GM23248 (cell line): ENCODE measurements around the gene LDLRAD2. TPM values are rescaled to one million over a fixed set of nuclear protein-coding genes. Genes with fewer than 3 reads are reported as not detected.
A peak's percentile ranks its signal among the peaks of the same experiment; 100 is the strongest.

Source experiments
- DNase-seq: peaks from one replicate; pipeline ENCODE4 v3.0.0-alpha.2; 2015
- H2AFZ ChIP-seq: fragments of 200-600 bp; sonication (generic); 2 replicates; pipeline ENCODE4 v1.6.1; 2016; ENCODE audit warnings: antibody characterized with exemption
- H3F3A ChIP-seq: fragments of 200-600 bp; sonication (generic); 2 replicates; pipeline ENCODE4 v1.6.1; 2016; ENCODE audit warnings: mild to moderate bottlenecking, antibody characterized with exemption, mixed run types; ENCODE audit not compliant: insufficient read depth
- H3K27ac ChIP-seq: fragments of 200-600 bp; sonication (generic); 2 replicates; pipeline ENCODE4 v1.5.1; 2016; ENCODE audit warnings: mild to moderate bottlenecking
- H3K27me3 ChIP-seq: fragments of 200-600 bp; sonication (generic); replicated peaks from 2 replicates; pipeline ENCODE4 v1.6.1; 2016; ENCODE audit warnings: mild to moderate bottlenecking; ENCODE audit not compliant: insufficient read depth
- H3K36me3 ChIP-seq: fragments of 200-600 bp; sonication (generic); 2 replicates; pipeline ENCODE4 v1.6.1; 2016; ENCODE audit warnings: low read depth, mild to moderate bottlenecking
- H3K4me1 ChIP-seq: fragments of 200-600 bp; sonication (generic); 2 replicates; pipeline ENCODE4 v1.6.1; 2016; ENCODE audit warnings: mild to moderate bottlenecking; ENCODE audit not compliant: insufficient read depth
- H3K4me2 ChIP-seq: fragments of 200-600 bp; sonication (generic); one replicate; pipeline ENCODE4 v1.6.1; 2016; ENCODE audit warnings: mild to moderate bottlenecking; ENCODE audit not compliant: unreplicated experiment
- H3K4me3 ChIP-seq: fragments of 200-600 bp; sonication (generic); 2 replicates; pipeline ENCODE4 v1.5.1; 2016; ENCODE audit warnings: mild to moderate bottlenecking
- H3K79me2 ChIP-seq: fragments of 200-600 bp; sonication (generic); 2 replicates; pipeline ENCODE4 v1.6.1; 2016; ENCODE audit warnings: mild to moderate bottlenecking; ENCODE audit not compliant: insufficient read depth
- H3K9ac ChIP-seq: fragments of 200-600 bp; sonication (generic); 2 replicates; pipeline ENCODE4 v1.6.1; 2016; ENCODE audit warnings: mild to moderate bottlenecking
- H3K9me2 ChIP-seq: fragments of 200-600 bp; sonication (generic); 2 replicates; pipeline ENCODE4 v1.6.1; 2016; ENCODE audit warnings: mixed run types, mild to moderate bottlenecking, moderate library complexity; ENCODE audit not compliant: insufficient read depth
- H3K9me3 ChIP-seq: fragments of 200-600 bp; sonication (generic); one replicate; pipeline ENCODE4 v1.6.1; 2017; ENCODE audit warnings: low read depth
- H4K20me1 ChIP-seq: fragments of 200-600 bp; sonication (generic); 2 replicates; pipeline ENCODE4 v1.6.0; 2016; ENCODE audit not compliant: insufficient read depth
- EZH2 ChIP-seq: fragments of 200-600 bp; sonication (generic); IDR thresholded peaks from 2 replicates; pipeline ENCODE4 v1.6.1; 2018; ENCODE audit warnings: antibody characterized with exemption, mild to moderate bottlenecking; ENCODE audit not compliant: insufficient read depth, poor library complexity, severe bottlenecking
- EZH2phosphoT487 ChIP-seq: fragments of 200-600 bp; sonication (generic); IDR thresholded peaks from 2 replicates; pipeline ENCODE4 v1.6.1; 2018; ENCODE audit warnings: antibody characterized with exemption, moderate library complexity, mild to moderate bottlenecking, low read depth; ENCODE audit not compliant: insufficient read depth
- WGBS, 2 experiments: methylation state at CpG; one replicate each; pipeline ENCODE4 v1.1.6; 2015 to 2017; ENCODE audit warnings: low lambda C conversion rate in 2 of 2, low coverage in 1 of 2; ENCODE audit errors: missing lambda C conversion rate in 2 of 2; 5-methylcytosine and 5-hydroxymethylcytosine counted together
- in situ Hi-C: fragments of 300-500 bp; cut with MboI; formaldehyde crosslinking; loops from 2 replicates; pipeline ENCODE4 v1.15.0; 2020
- polyA plus RNA-seq: library from polyadenylated mRNA; unstranded; fragments of >200 nt; fragmentation: Nextera tagmentation; extraction: Ambion mirVana; gene quantifications from 2 replicates; pipeline ENCODE4 v1.2.1, GENCODE V29; 2016
- total RNA-seq: library from RNA; depleted of rRNA; stranded (reverse); fragments of >200 nt; shearing (Covaris generic); gene quantifications from 2 replicates; pipeline ENCODE4 v1.2.3, GENCODE V29; 2014

The LDLRAD2 gene
- total and polyA plus RNA-seq, 2 experiments from 2014 or later = 8.5 TPM; not detected in 1

- H3K36me3 ChIP-seq = peaks cover 52% of the 10 kb centered on the region
- no peak overlapping the region for H2AFZ ChIP-seq
- DNase-seq = no peak
- H3K79me2 ChIP-seq = peaks cover 5% of the 10 kb centered on the region; the same call in 1 of the 2 replicates
- no peak for TF ChIP-seq EZH2
- no peak for TF ChIP-seq EZH2phosphoT487
- H3K4me3 ChIP-seq = no peak overlapping the region
- H3K9me2 ChIP-seq = no peaks in the 10 kb centered on the region
- H3F3A ChIP-seq = peaks cover 56% of the 10 kb centered on the region
- H4K20me1 ChIP-seq = peaks cover 3% of the 10 kb centered on the region; the same call in 1 of the 2 replicates
- H3K9me3 ChIP-seq = no peaks in the 10 kb centered on the region
- 98 to 99% methylated on average over 11 of the region's 11 CpGs for WGBS, 2 experiments
- in situ Hi-C loops = no loop called here
- H3K27me3 ChIP-seq = no peaks in the 10 kb centered on the region
- H3K4me2 ChIP-seq = no peak overlapping the region
- no peak overlapping the region for H3K27ac ChIP-seq
- no peaks in the 10 kb centered on the region for H3K4me1 ChIP-seq
- H3K9ac ChIP-seq = no peak overlapping the region
These were observed 9.4 kb downstream of the LDLRAD2 start for GRCh38 chr1:21821385-21822019.

GRCh38 chr1:21822349-21822748, 10.3 kb downstream of the LDLRAD2 start:
- DNase-seq = peak; percentile 33
- H3K4me1 ChIP-seq = no peaks in the 10 kb centered on the region
- TF ChIP-seq EZH2 (no peak), EZH2phosphoT487 (no peak)
- in situ Hi-C loops = no loop called here
- 20 to 48% methylated on average over 1 to 9 of the region's 9 CpGs for WGBS, 2 experiments
- peaks cover 5% of the 10 kb centered on the region; the same call in 1 of the 2 replicates for H3K79me2 ChIP-seq
- H3K4me2 ChIP-seq = no peak overlapping the region
- peaks cover 60% of the 10 kb centered on the region for H3K36me3 ChIP-seq
- peaks cover 2% of the 10 kb centered on the region; the same call in 1 of the 2 replicates for H4K20me1 ChIP-seq
- no peaks in the 10 kb centered on the region for H3K9me3 ChIP-seq
- H3F3A ChIP-seq = peaks cover 49% of the 10 kb centered on the region
- no peak overlapping the region for H3K9ac ChIP-seq
- H3K27ac ChIP-seq = no peak overlapping the region
- no peak overlapping the region for H3K4me3 ChIP-seq
- H3K9me2 ChIP-seq = no peaks in the 10 kb centered on the region
- no peak overlapping the region for H2AFZ ChIP-seq
- no peaks in the 10 kb centered on the region for H3K27me3 ChIP-seq

- H3K36me3 ChIP-seq = peaks cover 63% of the 10 kb centered on the region
- peaks cover 39% of the 10 kb centered on the region for H3F3A ChIP-seq
- H3K27ac ChIP-seq = no peak overlapping the region
- WGBS, 2 experiments = 91 to 93% methylated on average over 30 to 44 of the region's 44 CpGs
- no peak overlapping the region for H3K4me2 ChIP-seq
- peaks cover 5% of the 10 kb centered on the region; the same call in 1 of the 2 replicates for H3K79me2 ChIP-seq
- H3K9me3 ChIP-seq = no peaks in the 10 kb centered on the region
- in situ Hi-C loops = no loop called here
- H3K9me2 ChIP-seq = no peaks in the 10 kb centered on the region
- H2AFZ ChIP-seq = no peak overlapping the region
- no peaks in the 10 kb centered on the region for H3K4me1 ChIP-seq
- no peaks in the 10 kb centered on the region for H3K27me3 ChIP-seq
- H4K20me1 ChIP-seq = no peaks in the 10 kb centered on the region
- TF ChIP-seq EZH2phosphoT487 = no peak
- no peak for TF ChIP-seq EZH2
- no peak overlapping the region for H3K4me3 ChIP-seq
- no peak for DNase-seq
- no peak overlapping the region for H3K9ac ChIP-seq
These were observed 11.3 kb downstream of the LDLRAD2 start for GRCh38 chr1:21823206-21823979.

- H3K4me1 ChIP-seq = no peaks in the 10 kb centered on the region
- H3K4me2 ChIP-seq = no peak overlapping the region
- H3K27ac ChIP-seq = no peak overlapping the region
- in situ Hi-C loops = no loop called here
- no peaks in the 10 kb centered on the region for H3K27me3 ChIP-seq
- H4K20me1 ChIP-seq = no peaks in the 10 kb centered on the region
- H3K9me2 ChIP-seq = no peaks in the 10 kb centered on the region
- H3K9me3 ChIP-seq = no peaks in the 10 kb centered on the region
- H3K36me3 ChIP-seq = peaks cover 64% of the 10 kb centered on the region
- peaks cover 5% of the 10 kb centered on the region; the same call in 1 of the 2 replicates for H3K79me2 ChIP-seq
- no peak for DNase-seq
- H3K4me3 ChIP-seq = no peak overlapping the region
- no peak for TF ChIP-seq EZH2
- TF ChIP-seq EZH2phosphoT487 = no peak
- 95% methylated on average over 21 of the region's 22 CpGs for WGBS, 2 experiments
- no peak overlapping the region for H3K9ac ChIP-seq
- H2AFZ ChIP-seq = no peak overlapping the region
- H3F3A ChIP-seq = peaks cover 34% of the 10 kb centered on the region
These were observed 12.1 kb downstream of the LDLRAD2 start for GRCh38 chr1:21823980-21824702.
